Right hindlimb (tissue), 1 donor: ENCODE data around the gene CRHR2.
"Not testable (repeated sequence)": the region's sequence is repeated elsewhere in the genome, so short reads cannot be mapped to it uniquely, and the experiment has no call there.

Experiments used
- DNase-seq: peaks from one replicate; pipeline ENCODE4 v3.0.0-alpha.2; 2018

The CRHR2 gene

DNA sequence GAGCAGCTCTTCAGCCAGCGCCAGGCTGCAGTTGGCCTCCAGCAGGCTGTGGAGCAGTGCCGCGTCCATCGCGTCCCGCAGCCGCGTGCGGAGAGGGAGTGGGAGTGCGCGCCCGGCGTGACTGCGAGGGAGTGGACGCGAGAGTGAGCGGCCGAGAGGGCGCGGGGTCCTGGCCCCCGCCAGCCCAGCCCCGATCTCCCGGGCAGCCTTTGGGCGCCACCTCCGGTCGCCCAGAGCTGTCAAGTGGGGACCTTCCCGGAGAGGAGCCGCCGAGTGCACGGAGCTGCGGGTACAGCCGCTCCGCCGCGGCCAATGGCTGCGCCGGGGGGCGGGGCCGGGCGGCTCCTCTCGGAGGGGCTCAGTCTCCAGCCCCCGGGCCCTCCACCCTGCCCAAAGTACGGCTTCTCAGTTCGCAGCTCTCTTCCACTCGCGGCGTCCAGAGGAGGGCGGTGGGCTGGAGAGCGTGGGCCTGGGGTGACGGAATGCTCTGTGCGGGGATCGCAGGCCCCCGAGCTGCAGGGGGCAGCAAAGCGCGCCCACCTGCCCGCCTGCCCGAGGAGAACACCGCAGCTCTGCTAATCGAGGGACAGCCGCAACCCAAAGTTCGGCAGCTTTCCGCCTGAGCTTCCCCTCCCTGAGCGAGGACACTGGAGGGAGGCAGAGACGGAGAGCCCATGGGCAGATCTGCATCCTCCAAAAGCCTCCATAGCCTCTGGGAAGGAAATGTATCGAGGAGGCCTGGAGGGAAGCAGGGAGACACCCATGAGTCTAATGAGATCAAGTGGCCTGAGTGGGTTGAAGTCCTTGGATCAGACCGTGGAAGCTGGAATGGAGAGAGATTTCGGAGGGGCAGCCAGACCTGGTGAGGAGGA, at the start of gene CRHR2:
Gene CRHR2 (minus strand): TSS at position 245 of the 872 bp plus-strand sequence. CDS start 176 bp downstream, at position 69.
- no peak for DNase-seq

DNA sequence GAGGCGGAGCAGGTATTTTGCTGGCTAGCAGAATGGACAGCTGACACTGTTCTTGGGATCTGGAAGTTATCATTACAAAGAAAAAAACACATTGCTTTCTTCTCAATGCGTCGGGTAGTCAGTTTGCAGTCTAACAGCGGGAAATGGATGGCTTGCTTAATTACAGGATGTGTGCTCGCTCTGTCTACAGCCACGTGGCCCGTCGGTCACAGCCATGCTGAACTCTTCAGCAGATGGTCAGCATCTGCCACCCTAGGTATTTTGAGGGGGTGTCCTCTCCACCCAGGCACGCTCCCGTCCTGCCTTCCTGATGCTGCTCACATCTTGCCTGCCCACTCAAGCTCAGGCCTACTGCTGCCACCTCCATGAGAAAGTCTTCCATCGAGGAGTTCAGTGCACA, 49.3 kb upstream of the CRHR2 start:
- DNase-seq, result no peak

DNA sequence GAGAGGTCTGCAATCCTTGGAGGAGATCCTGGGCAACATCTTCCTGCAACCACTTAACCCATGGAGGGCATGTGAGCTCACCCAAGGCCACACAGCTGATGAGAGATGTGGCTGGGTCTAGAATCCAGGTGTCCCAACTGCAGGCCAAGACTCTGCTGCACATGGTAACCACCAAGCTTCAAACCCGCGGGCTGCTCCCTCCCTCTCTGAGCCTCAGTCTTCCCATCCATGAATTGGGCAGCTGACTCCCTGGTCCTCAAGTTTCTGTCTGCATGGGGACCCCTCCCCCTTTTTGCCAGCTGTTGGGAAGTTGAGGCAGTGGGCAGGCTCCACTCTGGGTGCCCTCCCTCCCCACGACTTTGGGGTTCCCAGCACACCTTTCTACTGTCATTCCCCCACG, 48.7 kb upstream of the CRHR2 start:
- DNase-seq, result no peak

DNA sequence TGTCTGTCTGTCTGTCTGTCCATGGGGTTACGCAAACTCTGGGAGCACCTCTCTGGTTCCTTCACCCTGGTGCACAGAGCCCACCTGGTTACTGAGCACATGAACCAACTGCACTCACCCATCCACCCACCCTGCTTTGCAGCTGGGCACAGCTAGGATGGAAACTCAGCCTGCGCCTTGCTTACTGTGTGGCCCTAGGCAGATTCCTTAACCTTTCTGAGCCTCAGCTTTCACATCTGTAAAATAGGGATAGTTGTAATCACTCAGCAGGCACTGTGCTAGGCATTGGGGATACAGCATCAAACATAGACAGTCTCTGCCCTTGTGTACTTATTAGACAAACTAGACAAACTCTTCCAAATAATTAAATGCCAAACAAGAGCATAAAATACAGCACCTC, 47.8 kb upstream of the CRHR2 start:
- DNase-seq, result no peak

DNA sequence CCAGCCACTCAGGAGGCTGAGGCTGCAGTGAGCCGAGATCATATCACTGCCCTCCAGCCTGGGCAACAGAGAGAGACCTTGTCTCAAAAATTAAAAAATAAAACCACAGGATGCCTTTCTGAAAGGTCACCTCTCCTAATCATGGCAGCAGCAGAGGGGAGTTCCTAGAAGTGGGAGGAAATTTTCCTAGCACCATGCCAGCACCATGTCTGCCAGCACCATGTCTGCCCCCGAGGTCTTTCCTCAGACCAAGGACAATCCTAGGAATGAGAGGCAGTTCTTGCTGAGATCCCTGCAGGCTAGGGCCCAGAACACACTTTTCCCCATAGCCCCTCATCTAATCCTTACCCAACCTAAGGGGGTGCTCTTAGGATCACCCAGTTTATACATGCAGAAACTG, 47.4 kb upstream of the CRHR2 start:
- DNase-seq, result no peak

DNA sequence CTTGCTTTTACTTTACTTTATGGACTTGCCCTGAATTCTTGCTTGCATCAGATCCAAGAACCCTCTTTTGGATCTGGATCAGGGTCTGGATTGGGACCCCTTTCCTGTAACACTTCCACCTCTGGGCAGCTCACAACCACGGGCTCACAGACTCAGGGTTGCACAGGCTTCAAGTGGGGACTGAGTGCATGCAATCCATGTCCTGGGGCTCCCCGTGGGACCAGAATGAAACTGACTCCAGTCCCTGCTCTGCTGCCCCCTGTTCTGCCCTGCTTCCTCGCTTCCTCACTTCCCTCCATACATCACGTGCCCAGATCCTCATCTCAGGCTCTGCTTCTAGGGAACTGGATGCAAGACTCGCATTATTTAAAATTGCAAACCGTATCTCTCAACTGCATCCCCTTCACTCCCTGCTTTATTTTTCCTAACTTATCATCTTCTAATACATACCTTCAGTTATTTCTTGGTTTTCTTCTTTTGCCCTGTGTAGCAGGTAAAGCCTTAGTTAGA, 46.4 kb upstream of the CRHR2 start:
- DNase-seq, result no peak

DNA sequence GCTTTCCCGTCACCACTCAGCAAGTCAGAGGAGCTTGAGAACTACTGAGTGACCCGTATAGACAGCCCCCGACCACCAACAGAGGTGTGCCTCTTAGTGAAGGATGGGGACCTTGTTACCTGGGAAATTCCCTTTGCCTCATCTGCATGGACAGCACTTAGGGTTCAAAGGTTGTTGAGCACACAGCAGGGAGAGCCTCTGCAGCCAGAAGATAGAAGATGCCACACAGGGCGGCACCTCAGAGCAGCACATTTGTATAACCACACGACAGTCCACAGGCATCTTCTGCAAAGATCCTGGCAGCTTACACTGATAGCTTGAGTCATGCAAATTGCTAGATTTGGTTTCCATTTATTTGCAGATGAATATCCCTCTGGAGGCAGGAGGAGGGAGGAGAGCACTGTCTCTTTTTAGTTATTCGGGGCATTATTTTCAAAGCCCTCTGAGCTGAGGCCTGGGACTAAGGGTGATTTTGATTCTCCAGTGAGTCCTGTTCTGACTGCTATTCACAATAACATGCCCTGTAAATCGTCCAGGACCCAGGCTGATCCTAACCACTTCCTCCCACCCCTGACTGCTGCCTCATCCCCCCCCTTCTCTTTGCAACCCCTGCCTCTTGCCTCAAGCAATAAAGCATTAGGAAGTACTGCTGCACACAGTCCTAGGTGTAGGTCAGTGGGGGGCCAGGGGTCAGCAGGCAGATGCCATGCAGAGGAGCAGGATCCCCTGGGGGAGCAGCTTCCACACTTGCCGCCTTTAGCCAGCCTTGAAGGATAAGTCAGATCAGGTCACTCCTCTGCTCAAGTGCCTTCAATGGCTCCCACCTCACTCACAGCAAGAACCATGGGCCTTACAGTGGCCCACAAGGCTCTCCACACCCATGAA, 45.0 kb upstream of the CRHR2 start:
- no peak for DNase-seq

DNA sequence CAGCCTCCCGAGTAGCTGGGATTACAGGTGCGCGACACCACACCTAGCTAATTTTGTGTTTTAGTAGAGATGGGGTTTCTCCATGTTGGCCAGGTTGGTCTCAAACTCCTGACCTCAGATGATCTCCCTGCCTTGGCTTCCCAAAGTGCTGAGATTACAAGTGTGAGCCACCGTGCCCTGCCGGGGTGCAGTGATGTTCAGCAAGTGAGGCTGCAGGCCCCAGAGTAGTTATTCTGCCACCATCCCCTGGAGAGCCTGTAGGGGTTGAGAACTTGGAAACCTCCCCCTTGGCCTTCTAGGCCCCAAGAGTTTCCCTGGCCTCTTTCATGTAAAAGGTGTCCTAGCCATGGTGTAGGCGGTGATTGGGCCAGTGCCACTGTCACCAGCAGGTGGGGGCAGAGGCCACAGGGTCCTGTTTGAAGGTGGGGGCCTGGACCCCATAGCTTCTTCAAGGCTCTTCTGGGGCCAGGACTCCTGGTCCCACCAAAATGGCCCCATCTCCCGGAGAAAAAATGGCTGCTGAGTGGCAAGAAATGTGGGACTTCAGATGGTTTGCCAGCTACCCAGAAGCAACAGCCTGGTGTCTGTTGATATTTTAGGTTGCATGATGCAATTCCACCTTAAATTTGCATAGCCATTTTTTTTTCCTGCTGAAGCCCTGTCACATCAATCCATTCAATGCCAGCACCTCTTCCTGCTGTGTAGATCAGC, 44.2 kb upstream of the CRHR2 start:
- DNase-seq, result no peak

DNA sequence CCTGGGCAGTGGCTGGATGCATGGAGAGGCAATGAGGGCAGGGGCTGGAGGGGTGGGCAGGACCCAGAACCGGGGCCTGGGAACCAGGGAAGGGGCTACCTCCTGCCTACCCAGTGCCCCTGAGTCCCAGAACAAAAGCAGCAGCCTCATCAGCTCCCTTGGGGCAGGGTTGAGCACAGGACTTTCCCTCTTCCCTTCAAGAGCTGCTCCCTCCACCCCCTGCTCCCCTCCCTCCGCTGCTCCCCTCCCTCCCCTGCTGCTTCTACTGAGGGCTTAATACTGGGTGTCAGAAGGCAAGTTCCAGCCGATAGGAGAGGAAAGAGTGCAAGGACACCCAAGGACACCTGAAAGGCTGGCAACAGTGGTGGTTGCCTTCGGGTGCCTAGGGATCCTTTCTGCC, 41.5 kb upstream of the CRHR2 start:
- no peak for DNase-seq

DNA sequence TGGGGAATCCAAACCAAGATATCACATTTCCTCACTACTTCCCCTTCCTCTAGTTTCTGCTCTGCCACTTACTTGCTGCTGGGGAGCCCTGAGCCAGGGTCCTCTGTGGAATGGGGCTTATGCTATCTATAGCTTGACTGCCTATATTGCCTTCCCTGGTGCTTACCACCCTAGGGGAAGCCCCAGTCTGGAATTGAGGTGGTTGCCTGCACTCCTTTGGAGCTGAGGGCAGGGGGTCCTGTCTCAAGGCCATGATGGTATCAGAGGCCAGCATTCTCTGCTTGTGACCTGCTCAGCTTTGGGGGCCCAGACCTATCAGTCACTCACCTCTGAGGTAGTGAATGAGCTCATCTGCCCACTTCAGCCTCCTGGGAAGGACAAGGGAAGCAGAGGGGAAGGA, 40.4 kb upstream of the CRHR2 start:
- no peak for DNase-seq

DNA sequence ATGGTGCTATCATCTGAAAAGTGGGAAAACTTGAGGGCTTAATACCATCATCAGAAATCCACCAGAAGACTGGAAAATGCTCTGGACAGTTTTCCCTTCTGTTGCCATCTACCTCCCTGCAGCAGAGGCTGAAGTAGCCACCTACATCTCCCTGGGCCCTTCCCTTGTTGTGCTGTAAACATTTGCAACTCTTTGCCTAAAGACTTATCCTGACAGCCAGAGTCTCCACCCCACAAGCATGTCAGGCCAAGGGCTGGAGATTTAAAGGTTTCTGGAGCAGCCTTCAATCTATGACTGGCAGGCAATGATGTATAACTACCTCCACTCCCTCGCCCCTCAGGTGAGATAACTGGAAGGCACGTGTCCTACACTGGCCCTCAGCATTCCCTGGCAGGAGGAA, 39.9 kb upstream of the CRHR2 start:
- no peak for DNase-seq

DNA sequence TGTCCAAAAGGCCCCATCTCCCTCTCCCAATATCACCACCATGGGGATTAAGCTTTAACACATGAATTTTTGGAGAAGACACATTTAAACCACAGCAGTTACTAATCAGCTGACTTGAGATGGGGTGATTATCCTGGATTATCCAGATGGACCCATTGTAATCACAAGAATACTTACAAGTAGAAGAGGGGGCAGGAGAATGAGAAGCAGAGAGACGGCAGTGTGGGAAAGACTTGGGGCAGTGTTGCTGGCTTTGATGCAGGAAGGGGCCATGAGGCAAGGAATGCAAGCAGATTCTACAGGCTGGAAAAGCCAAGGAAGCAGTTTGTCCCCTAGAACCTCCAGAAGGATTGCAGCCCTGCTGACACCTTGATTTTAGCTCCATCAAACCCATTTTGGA, 39.0 kb upstream of the CRHR2 start:
- no peak for DNase-seq

DNA sequence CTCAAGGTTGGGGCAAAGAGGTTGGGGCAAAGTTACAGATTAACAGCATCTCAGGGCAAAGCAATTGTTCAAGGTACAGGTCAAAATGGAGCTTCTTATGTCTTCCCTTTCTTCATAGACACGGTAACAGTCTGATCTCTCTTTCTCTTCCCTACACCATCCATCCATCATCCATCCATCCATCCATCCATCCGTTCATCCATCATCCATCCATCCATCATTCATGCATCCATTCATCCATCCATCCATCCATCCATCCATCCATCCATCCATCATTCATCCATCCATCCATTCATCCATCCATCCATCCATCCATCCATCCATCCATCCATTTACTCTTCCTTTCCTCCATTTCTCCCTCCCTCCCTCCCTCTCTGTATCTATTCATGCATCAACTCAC, 37.2 kb upstream of the CRHR2 start:
- not testable (repeated sequence) for DNase-seq

DNA sequence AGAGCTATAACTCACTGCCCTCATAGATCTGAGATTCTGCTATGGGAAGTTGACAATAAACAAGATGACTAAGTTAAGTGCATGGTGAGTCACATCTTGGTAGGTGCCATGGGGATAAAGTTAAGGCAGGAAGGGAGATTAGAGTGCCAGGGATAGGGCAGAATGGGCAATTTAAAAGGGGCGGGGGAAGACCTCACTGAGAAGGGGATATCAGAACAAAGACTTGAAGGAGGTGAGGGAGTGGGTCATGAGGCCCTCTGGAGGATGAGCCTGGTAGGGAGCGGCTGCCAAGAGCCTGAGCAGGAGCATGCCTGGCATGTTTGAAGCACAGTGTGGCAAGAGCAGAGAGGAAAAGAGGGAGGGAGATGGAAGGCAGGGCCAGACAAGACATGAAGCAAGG, 34.9 kb upstream of the CRHR2 start:
- DNase-seq, result no peak

DNA sequence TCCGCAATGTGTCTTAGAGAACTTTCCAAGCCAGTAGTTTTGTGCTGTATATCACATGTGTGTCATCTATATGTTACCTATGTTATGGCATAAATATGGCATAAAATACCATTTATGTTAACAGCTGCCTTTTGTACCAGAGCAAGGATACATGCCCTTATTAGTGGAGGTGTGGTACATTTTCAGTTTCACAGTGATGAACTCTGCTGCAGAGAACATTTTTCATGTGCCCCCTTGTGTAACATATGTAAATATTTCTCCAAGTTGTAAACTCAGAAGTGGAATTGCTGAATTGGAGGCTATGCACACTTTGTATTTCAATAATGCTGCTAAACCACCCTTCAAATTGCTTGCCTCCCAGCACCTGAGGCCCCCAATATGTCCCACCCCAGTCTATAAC, 31.9 kb upstream of the CRHR2 start:
- DNase-seq, result no peak

DNA sequence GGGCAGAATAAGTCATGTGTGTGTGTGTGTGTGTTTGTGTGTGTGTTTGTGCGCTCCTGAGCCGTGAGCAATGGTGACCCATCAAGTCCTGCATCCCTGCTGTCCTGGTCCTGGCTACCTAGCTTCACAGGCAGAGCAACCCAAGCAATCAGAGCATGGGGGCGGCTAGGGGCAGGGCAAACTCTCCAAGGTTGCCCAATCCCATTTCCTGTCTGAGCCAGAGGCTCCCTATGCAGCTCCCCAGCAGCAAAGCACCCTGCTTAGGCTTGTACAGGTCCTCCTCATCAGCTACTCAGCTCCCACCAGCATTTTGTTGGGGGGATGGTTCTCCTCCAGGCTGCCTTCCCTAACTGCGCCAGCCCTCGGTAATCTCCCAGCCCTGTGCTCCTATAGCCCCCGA, 31.1 kb upstream of the CRHR2 start:
- DNase-seq, result no peak

DNA sequence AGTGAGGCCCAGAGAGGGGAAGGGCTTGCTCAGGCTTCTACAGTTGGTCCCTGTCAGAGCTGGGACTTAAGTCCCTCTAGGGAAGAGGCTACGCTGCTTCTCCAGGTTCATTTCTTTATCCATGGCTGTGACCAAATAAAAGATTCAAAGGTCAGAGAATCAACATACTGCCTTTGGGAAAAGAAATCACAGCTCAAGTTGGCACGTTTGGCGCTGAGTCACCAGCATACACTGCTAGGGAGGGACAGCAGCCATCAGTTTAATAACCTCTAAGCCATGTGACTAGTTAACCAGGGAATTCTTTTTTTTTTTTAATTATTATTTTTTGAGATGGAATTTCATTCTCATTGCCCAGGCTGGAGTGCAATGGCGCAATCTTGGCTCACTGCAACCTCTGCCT, 28.4 kb upstream of the CRHR2 start:
- DNase-seq, result no peak

DNA sequence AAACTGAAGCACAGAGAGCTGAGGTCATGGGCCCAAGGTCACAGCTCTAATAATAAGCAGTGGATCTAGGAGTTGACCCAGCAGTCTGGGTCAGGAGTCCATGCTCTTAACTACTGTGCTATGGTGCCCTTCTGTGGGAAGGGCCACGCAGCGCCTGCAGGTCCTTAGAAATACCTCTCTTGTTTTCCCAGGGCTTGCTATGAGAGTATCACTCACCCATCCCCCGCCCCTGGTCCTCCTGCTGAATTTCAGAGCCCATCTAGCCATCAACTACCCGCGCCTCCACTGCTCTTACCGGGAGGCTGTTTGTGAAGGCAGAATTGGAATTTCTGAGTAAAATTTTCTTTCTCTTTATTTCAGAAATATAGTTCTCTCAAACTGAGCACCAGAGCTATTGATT, 27.3 kb upstream of the CRHR2 start:
- DNase-seq, result no peak

DNA sequence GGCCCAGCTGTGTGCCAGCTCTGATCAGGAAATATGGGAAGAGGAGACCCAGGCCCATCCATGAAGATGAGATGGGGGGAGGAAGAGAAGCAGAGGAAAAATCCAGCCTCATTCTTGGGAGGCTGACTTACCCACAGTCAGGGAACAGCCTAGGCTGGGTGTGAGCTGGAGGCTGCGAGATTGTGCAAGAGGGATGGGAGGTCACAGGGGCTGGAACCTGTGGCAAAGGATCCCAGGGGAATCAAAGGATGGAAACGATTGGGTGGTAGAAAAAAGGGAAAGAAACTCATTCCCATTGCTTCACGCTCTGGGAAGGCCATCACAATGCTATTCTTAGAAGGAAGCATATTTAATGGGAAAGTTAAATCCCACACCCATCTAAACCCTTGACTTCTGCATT, 26.7 kb upstream of the CRHR2 start:
- DNase-seq, result no peak

DNA sequence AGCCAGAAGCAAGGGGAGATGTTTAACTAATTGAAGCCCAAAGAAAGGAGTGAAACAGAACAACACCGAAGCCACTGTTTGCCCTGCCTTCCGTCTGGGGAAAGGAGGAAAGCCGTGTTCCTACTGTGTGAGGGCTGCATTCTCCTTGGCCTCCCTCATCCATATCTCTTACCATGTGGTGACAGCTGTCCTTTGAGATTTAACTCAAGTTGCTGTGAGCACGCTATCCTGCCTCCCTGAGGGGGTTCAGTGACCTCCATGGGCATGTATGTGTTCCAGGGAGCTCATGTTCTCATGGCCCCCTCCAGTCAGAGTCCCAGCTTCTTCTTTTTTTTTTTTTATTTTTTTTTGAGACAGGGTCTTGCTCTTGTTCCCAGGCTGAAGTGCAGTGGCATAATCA, 26.2 kb upstream of the CRHR2 start:
- no peak for DNase-seq

DNA sequence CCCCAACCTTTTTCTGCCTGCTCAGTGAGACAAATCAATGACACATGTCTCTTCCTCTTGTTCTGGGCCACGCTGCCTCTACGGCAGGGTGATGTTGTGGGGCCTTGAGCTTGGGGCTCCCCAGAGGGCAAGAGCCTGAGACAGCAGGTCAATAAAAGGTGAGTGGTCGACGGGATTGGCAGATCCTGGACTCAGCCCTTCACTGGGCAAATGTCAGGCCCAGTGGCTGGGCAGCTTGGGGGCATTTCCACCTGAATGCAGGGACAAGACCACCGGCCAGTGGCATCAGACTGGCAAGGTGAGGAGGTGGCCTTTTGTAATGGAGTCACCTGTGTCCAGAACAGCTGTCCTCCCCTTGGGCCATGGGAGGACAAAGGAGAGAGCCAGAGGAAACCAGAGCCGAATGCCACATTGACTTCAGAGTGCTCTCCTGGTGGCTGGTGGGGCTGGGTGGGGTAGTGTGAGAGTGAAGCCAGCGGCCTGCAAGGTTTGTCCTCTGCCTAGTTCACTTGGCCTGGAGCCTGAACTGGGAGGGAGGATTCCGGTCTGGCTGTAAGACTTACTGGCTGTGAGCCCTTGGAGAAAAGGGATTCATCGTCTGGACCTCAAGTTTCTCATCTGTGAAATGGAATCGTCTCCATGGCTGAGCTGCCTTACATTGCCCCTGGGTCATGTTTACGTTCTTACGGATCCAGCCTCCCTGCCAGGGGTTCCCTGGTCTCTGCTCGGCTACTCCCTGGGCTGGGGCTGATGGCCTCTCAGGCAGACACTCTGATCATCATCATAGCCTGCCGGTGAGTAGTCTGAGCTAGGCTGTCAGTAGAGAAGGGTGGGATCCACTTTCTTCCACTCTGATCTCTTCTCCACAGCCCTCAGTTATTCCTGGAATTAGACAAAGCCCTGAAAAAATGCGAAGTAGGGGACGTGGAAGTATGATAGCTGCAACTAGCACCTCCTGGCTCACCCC, 25.4 kb upstream of the CRHR2 start:
- DNase-seq, result no peak

DNA sequence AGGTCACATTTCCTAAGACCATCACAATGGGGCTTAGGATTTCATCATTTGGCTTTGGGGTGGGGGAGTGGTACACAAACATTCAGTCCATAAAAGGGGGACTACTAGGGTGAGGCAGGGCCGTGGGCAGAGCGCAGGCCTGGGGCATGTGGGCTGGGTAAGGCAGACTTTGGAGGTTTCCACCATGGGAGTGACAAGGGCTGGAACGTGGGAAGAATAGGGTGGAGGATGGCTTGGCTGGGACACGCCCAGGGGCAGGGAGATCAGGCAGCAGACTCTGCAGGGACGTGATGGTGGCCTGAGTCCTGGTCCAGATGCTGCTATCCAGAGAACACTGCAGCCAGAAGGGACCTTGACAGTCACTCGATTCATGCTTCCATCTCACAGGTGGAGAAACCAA, 24.7 kb upstream of the CRHR2 start:
- DNase-seq, result no peak
